ENCODE measurements around the gene NRROS.

GRCh38 chr3:196694941-196695848 is 55.7 kb downstream of the NRROS start:
- TF ChIP-seq ISL1 (CRISPR knock-in tag; IDR thresholded peaks at IDR 0.05) (no peak), ZNF565 (CRISPR knock-in tag; conservative IDR thresholded peaks at IDR 0.05; ENCODE audit: low read depth) (no peak), BACH2 (CRISPR knock-in tag; IDR thresholded peaks at IDR 0.05; ENCODE audit: borderline replicate concordance) (no peak), ZFP3 (CRISPR knock-in tag; IDR thresholded peaks at IDR 0.05) (no peak), TOX (CRISPR knock-in tag; IDR thresholded peaks at IDR 0.05; ENCODE audit: borderline replicate concordance) (no peak), PATZ1 (CRISPR knock-in tag; IDR thresholded peaks at IDR 0.05; ENCODE audit: borderline replicate concordance) (no peak), POU6F1 (CRISPR knock-in tag; IDR thresholded peaks at IDR 0.05; ENCODE audit: borderline replicate concordance, low read depth) (no peak), ZFP30 (CRISPR knock-in tag; IDR thresholded peaks at IDR 0.05) (no peak), CREB5 (CRISPR knock-in tag; IDR thresholded peaks at IDR 0.05; ENCODE audit: low read depth) (no peak), ARNTL (CRISPR knock-in tag; IDR thresholded peaks at IDR 0.05; ENCODE audit: borderline replicate concordance, low read depth) (no peak), CSRNP3 (CRISPR knock-in tag; IDR thresholded peaks at IDR 0.05) (no peak), ZC3H10 (CRISPR knock-in tag; IDR thresholded peaks at IDR 0.05) (no peak), ZNF8 (CRISPR knock-in tag; IDR thresholded peaks at IDR 0.05) (no peak)

All from SK-N-SH treated with all-trans-retinoic acid at 6 μM for 48 hours (cell line).